GM12878 (cell line): ENCODE results near the gene NDUFS6. TPM values are rescaled to one million over a fixed set of nuclear protein-coding genes. Genes with fewer than 3 reads are reported as not detected.

ENCODE experiments used
- ATAC-seq: fragments of 200-7000 bp; cut with Tn5 transposase; 3 replicates; pipeline ENCODE4 v1.9.1; 2020; ENCODE audit warnings: mild to moderate bottlenecking, moderate library complexity
- BruUV-seq: library from RNA; stranded (reverse); fragments of 400-500 nt; replicated peaks from 2 replicates; lab custom pipeline; 2021; lab: Mats Ljungman, UMichigan
- CTCF ChIA-PET: fragments of 300-600 bp; sonication (Branson Sonifier 250); formaldehyde crosslinking; extraction: SDS; loops from one replicate; lab custom pipeline; 2021; ENCODE audit warnings: inconsistent platforms; lab: Yijun Ruan, JAX
- POLR2A ChIA-PET: fragments of 350-600 bp; formaldehyde crosslinking; extraction: SDS; loops from one replicate; lab custom pipeline; 2021; ENCODE audit warnings: inconsistent platforms; lab: Charles Lee
- RAD21 ChIA-PET: fragments of 300-600 bp; sonication (Branson Sonifier 250); formaldehyde crosslinking; loops from one replicate; lab custom pipeline; 2023; ENCODE audit warnings: antibody characterized with exemption; ENCODE audit not compliant: unreplicated experiment; lab: Charles Lee
- SMC1A ChIA-PET: fragments of 300-600 bp; sonication (Branson Sonifier 250); formaldehyde crosslinking; loops from one replicate; lab custom pipeline; 2023; ENCODE audit not compliant: unreplicated experiment, uncharacterized antibody; lab: Charles Lee
- DNase-seq: peaks from one replicate; pipeline ENCODE4 v3.0.0-alpha.2; 2011; ENCODE audit warnings: low read depth, low spot score
- FAIRE-seq: peaks from 3 replicates; lab custom pipeline; 2011; peaks lifted over from hg19 to GRCh38; lab: Jason Lieb, UNC
- H2AFZ ChIP-seq: 2 replicates; pipeline ENCODE4 v1.6.0; 2011; ENCODE audit warnings: low read depth, low read length, control low read depth; ENCODE audit not compliant: control insufficient read depth
- H3K27ac ChIP-seq: 2 replicates; pipeline ENCODE4 v1.5.1; 2011; ENCODE audit warnings: control low read depth; ENCODE audit not compliant: control insufficient read depth, insufficient read depth
- H3K27me3 ChIP-seq, 2 experiments: replicated peaks in 1 of 2; 2 replicates each; pipeline versions ENCODE4 v1.6.0 to v1.6.1; 2011; ENCODE audit warnings: low read length in 1 of 2; ENCODE audit not compliant: control insufficient read depth in 2 of 2, insufficient read depth in 2 of 2
- H3K36me3 ChIP-seq, 2 experiments: 2 replicates each; pipeline ENCODE4 v1.5.1; 2011; ENCODE audit warnings: low read length in 1 of 2; ENCODE audit not compliant: control insufficient read depth in 2 of 2, insufficient read depth in 2 of 2
- H3K4me1 ChIP-seq: 2 replicates; pipeline ENCODE4 v1.6.1; 2011; ENCODE audit warnings: mild to moderate bottlenecking, low read length, moderate library complexity, mixed read lengths; ENCODE audit not compliant: control insufficient read depth, insufficient read depth
- H3K4me2 ChIP-seq: 2 replicates; pipeline ENCODE4 v1.6.0; 2011; ENCODE audit warnings: control low read depth; ENCODE audit not compliant: control insufficient read depth, insufficient read depth
- H3K4me3 ChIP-seq: fragments of 200-600 bp; sonication (generic); 2 replicates; pipeline ENCODE4 v1.5.1; 2016
- H3K79me2 ChIP-seq: 2 replicates; pipeline ENCODE4 v1.6.0; 2011; ENCODE audit warnings: low read length; ENCODE audit not compliant: control insufficient read depth, insufficient read depth
- H3K9ac ChIP-seq: 2 replicates; pipeline ENCODE4 v1.8.0; 2011; ENCODE audit warnings: low read length, control low read depth, mixed read lengths; ENCODE audit not compliant: control insufficient read depth, insufficient read depth
- H3K9me3 ChIP-seq: replicated peaks from 3 replicates; pipeline ENCODE4 v1.5.1; 2011; ENCODE audit warnings: mild to moderate bottlenecking, low read length; ENCODE audit not compliant: control insufficient read depth, insufficient read depth
- H4K20me1 ChIP-seq: 2 replicates; pipeline ENCODE4 v1.6.0; 2011; ENCODE audit not compliant: control insufficient read depth, insufficient read depth
- BCL11A ChIP-seq: IDR thresholded peaks from 2 replicates; pipeline ENCODE4 v1.6.1; 2011; ENCODE audit warnings: low read depth, low read length
- HSF1 ChIP-seq: fragments of 150-350 bp; IDR thresholded peaks from 2 replicates; pipeline ENCODE4 v1.6.1; 2014; ENCODE audit warnings: mild to moderate bottlenecking, low read depth, low read length
- MYC ChIP-seq: IDR thresholded peaks from 2 replicates; pipeline ENCODE4 v1.6.1; 2011; ENCODE audit warnings: mild to moderate bottlenecking, low read length, moderate library complexity, inconsistent platforms; ENCODE audit not compliant: insufficient read depth, insufficient replicate concordance, insufficient read length, severe bottlenecking
- PKNOX1 ChIP-seq: fragments of 450-650 bp; IDR thresholded peaks from 2 replicates; pipeline ENCODE4 v1.6.1; 2016; ENCODE audit warnings: mild to moderate bottlenecking
- RELB ChIP-seq: fragments of 450-650 bp; IDR thresholded peaks from 2 replicates; pipeline ENCODE4 v1.6.1; 2017; ENCODE audit warnings: low read depth, mild to moderate bottlenecking, moderate library complexity
- SMARCA5 ChIP-seq: fragments of 450-650 bp; IDR thresholded peaks from 2 replicates; pipeline ENCODE4 v1.6.1; 2017; ENCODE audit warnings: mild to moderate bottlenecking
- SMC3 ChIP-seq: IDR thresholded peaks from 2 replicates; pipeline ENCODE4 v1.6.1; 2011; ENCODE audit warnings: low read length, improper control_type of control experiment, borderline replicate concordance
- SP1 ChIP-seq: IDR thresholded peaks from one replicate; pipeline ENCODE4 v1.6.1; 2011; ENCODE audit warnings: low read depth, low read length
- ZNF24 ChIP-seq: fragments of 450-650 bp; IDR thresholded peaks from 2 replicates; pipeline ENCODE4 v1.6.1; 2017; ENCODE audit warnings: antibody characterized with exemption, mild to moderate bottlenecking
- ZNF592 ChIP-seq: fragments of 450-650 bp; IDR thresholded peaks from 2 replicates; pipeline ENCODE4 v1.6.1; 2017; ENCODE audit warnings: mild to moderate bottlenecking, moderate library complexity
- WGBS: methylation state at CpG from one replicate; pipeline ENCODE4 v1.1.6; 2016; ENCODE audit warnings: low lambda C conversion rate; ENCODE audit not compliant: insufficient replicate concordance, insufficient coverage; ENCODE audit errors: missing lambda C conversion rate; 5-methylcytosine and 5-hydroxymethylcytosine counted together
- in situ Hi-C: fragments of 300-500 bp; cut with MboI; formaldehyde crosslinking; loops from 9 replicates; pipeline ENCODE4 v1.14.3; 2018; ENCODE audit warnings: mixed read lengths
- intact Hi-C: fragments of 100-400 bp; cut with micrococcal nuclease; formaldehyde crosslinking; loops from one replicate; pipeline ENCODE4 v1.14.2; 2022; ENCODE audit not compliant: unreplicated experiment
- polyA plus RNA-seq, 11 experiments: library from polyadenylated mRNA; depleted of rRNA in 4 of 11; unstranded in 6 of 11; stranded (reverse) in 5 of 11; fragments of >200 nt; fragmentation: Nextera tagmentation in 4 of 11; fragmentation: Illumina TruSeq in 1 of 11; extraction: Ambion mirVana in 4 of 11; extraction: Trizol in 1 of 11; gene quantifications; 1 replicate in 1 of 11; 2 replicates in 10 of 11; pipeline versions ENCODE4 v1.2.1 to v1.2.3, GENCODE V29; 2011 to 2016; ENCODE audit warnings: inconsistent platforms in 2 of 11, missing spikeins in 2 of 11, low read depth in 1 of 11
- total RNA-seq, 4 experiments: library from RNA; depleted of rRNA in 3 of 4; stranded (reverse); fragments of >200 nt in 3 of 4; fragmentation: Illumina TruSeq in 1 of 4; extraction: Trizol in 1 of 4; gene quantifications; 2 replicates each; pipeline versions ENCODE4 v1.2.1 to v1.2.3, GENCODE V29; 2013 to 2021
- TF ChIP-seq, protein P1 (sequence below): fragments of 450-650 bp; IDR thresholded peaks from 2 replicates; pipeline ENCODE4 v1.6.1; 2014; ENCODE audit warnings: mild to moderate bottlenecking
- TF ChIP-seq, protein P2 (sequence below): fragments of 450-650 bp; IDR thresholded peaks from 2 replicates; pipeline ENCODE4 v1.6.1; 2018; ENCODE audit warnings: borderline replicate concordance, mild to moderate bottlenecking; ENCODE audit not compliant: partially characterized antibody

Gene NDUFS6
- total and polyA plus RNA-seq, 10 of the 15 experiments (the other 5 are each of a cell fraction or from before 2014, with no cell fraction given), result 20.7 to 213 (median 58.3) TPM

GRCh38 chr5:1820926-1821325, 19.7 kb downstream of the NDUFS6 start:
- H4K20me1 ChIP-seq, result no peaks in the 10 kb centered on the region
- peaks cover 5 to 34% of the 10 kb centered on the region in 2 experiments; a peak in 3 of 4 replicates for H3K36me3 ChIP-seq
- FAIRE-seq (no peak), DNase-seq (no peak), ATAC-seq (no peak)
- RAD21 ChIA-PET, result no interaction called here
- H3K27ac ChIP-seq, result no peak overlapping the region
- in situ Hi-C loops (no loop called here), intact Hi-C loops (no loop called here)
- no peaks in the 10 kb centered on the region; the same call in 1 of the 2 replicates for H3K4me1 ChIP-seq
- H3K4me3 ChIP-seq, result no peak overlapping the region
- no TSS peak for BruUV-seq
- WGBS, result 86% methylated on average over 4 of the region's 4 CpGs
- H3K4me2 ChIP-seq, result no peak overlapping the region
- no peaks in the 10 kb centered on the region for H3K27me3 ChIP-seq
- POLR2A ChIA-PET, result no interaction called here
- SMC1A ChIA-PET, result no interaction called here
- H3K9me3 ChIP-seq, result no peaks in the 10 kb centered on the region; the same call in 2 of the 3 replicates
- H3K9ac ChIP-seq, result no peak overlapping the region
- CTCF ChIA-PET, result interaction anchor here (1.3 kb wide), 1 partner anchor 85 kb away, joined by 3 read pairs; no protein-coding TSS in a partner anchor
- no peaks in the 10 kb centered on the region for H3K79me2 ChIP-seq
- no peak overlapping the region for H2AFZ ChIP-seq
- no peak for TF ChIP-seq RELB
- TF ChIP-seq SP1, result no peak
- TF ChIP-seq PKNOX1, result no peak
- no peak for TF ChIP-seq ZNF592
- TF ChIP-seq, protein P1, sequence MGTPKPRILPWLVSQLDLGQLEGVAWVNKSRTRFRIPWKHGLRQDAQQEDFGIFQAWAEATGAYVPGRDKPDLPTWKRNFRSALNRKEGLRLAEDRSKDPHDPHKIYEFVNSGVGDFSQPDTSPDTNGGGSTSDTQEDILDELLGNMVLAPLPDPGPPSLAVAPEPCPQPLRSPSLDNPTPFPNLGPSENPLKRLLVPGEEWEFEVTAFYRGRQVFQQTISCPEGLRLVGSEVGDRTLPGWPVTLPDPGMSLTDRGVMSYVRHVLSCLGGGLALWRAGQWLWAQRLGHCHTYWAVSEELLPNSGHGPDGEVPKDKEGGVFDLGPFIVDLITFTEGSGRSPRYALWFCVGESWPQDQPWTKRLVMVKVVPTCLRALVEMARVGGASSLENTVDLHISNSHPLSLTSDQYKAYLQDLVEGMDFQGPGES, result no peak
- TF ChIP-seq SMC3, result no peak
- TF ChIP-seq, protein P2, sequence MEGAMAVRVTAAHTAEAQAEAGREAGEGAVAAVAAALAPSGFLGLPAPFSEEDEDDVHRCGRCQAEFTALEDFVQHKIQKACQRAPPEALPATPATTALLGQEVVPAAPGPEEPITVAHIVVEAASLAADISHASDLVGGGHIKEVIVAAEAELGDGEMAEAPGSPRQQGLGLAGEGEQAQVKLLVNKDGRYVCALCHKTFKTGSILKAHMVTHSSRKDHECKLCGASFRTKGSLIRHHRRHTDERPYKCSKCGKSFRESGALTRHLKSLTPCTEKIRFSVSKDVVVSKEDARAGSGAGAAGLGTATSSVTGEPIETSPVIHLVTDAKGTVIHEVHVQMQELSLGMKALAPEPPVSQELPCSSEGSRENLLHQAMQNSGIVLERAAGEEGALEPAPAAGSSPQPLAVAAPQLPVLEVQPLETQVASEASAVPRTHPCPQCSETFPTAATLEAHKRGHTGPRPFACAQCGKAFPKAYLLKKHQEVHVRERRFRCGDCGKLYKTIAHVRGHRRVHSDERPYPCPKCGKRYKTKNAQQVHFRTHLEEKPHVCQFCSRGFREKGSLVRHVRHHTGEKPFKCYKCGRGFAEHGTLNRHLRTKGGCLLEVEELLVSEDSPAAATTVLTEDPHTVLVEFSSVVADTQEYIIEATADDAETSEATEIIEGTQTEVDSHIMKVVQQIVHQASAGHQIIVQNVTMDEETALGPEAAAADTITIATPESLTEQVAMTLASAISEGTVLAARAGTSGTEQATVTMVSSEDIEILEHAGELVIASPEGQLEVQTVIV, result no peak
- TF ChIP-seq SMARCA5, result no peak
- TF ChIP-seq BCL11A, result no peak
- no peak for TF ChIP-seq MYC
- no peak for TF ChIP-seq ZNF24
- TF ChIP-seq HSF1, result no peak
